ENCODE measurements around the gene SRRM1.
"Not testable (repeated sequence)": the region's sequence is repeated elsewhere in the genome, so short reads cannot be mapped to it uniquely, and the experiment has no call there.

Gene SRRM1

DNA sequence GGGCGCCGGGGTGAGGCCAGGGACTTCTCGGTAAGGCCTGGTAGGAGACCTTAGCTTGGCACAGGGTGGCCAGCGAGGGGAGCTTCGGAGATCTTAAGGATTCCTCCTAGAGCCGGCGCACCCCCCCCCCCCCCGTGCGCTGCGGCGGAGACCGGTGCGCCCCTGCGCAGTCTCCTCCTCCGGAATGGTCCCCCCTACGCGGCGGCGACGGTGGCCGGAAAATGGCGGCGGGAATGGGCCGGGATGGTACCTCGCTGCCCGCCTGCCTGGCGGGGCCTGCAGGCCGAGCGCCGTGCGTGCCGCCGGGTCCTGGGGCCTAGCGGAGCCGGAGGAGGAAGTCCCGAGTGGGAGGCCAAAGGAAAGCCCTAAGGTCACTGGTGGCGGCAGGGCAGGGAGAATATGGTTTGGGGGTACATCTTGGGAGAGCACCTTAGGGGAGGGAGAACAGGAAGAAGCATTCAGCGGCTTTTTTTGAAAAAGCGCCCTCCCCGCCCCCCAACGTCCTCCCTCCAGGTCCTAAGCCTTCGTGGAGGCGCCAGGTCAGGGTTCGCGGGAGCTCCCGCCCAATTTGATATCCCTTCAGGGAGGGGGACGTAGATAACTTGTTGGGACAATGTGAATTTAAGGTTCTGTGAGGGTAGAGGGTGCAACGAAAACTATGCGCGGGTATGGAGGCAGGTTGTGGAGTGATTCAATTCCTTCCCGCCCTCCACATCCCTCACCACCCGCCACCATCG, 429 bp downstream of the SRRM1 start:
- DNase-seq (ENCODE audit: low read depth) = no peak

- DNase-seq (ENCODE audit: low read depth) = no peak
These were observed 940 bp downstream of the SRRM1 start for GRCh38 chr1:24644100-24644384.

DNA sequence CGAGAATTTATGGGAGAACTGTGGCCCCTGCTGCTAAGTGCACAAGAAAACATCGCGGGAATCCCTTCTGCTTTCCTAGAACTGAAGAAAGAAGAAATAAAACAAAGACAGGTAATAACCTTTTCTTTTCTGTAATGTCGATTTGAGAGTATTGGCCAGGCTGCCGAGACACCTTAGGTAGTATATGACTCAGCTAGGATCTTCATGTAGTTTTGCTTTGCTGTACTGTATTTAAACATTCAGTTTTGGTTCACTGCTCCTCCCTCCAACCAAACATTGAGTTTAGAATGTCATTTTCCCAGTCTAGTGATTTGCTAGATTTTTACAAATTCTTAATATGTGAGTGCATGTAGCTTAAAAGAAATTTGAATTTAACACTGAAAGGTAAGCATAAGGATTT, 5.8 kb downstream of the SRRM1 start:
- no peak for DNase-seq (ENCODE audit: low read depth)

DNA sequence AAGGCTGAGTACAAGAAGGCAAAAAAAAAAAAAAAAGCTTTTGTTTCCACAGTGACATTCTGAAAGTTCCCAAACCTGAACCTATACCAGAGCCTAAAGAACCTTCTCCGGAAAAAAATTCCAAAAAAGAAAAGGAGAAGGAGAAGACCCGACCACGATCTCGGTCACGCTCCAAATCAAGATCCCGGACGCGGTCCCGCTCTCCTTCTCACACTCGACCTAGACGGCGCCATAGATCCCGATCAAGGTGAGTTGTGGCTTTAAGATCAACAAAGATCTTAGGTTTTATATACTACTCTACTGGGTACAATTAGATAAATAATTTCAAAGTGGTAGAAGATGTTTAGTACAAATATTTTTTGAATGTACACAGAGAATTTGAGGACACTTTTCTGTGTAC, 9.3 kb downstream of the SRRM1 start:
- DNase-seq (ENCODE audit: low read depth) = no peak

GRCh38 chr1:24654010-24654409, 10.9 kb downstream of the SRRM1 start:
- no peak for DNase-seq (ENCODE audit: low read depth)

- no peak for DNase-seq (ENCODE audit: low read depth)
These were observed 12.9 kb downstream of the SRRM1 start for GRCh38 chr1:24656046-24656445.

GRCh38 chr1:24657781-24658180, 14.7 kb downstream of the SRRM1 start:
- no peak for DNase-seq (ENCODE audit: low read depth)

DNA sequence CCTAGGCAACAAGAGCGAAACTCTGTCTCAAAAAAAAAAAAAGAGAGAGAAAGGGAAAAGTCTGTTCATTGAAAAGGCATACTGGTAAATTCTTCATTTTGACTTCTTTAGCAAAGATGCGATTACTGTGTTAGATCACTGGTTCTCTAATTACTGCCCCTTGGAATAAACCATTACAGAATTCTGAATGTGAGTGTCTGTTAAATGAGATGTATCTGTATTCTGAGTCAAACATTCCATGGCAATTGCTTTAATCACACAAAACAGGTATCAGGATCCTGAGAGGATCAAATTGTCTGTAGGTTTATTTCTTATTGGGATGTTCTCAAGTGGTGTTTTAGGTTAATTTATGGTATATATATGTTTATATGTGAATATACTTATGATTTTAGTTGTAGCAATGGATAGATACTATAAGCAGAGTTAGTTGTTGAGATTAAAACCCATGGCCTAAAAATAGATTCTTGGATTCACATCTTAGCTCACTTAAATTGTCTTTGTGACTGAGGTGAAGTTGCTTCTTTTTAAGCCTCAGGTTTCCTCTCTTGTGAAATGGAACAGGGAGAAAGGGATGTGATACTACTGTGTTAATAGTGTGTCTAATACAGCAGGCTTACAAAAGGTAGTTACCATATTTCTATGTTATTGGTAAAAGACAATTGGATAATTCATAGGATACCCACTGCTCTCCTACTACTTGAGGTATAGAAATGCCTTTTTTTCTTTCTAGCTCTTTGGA, 16.2 kb downstream of the SRRM1 start:
- DNase-seq (ENCODE audit: low read depth) = no peak

DNA sequence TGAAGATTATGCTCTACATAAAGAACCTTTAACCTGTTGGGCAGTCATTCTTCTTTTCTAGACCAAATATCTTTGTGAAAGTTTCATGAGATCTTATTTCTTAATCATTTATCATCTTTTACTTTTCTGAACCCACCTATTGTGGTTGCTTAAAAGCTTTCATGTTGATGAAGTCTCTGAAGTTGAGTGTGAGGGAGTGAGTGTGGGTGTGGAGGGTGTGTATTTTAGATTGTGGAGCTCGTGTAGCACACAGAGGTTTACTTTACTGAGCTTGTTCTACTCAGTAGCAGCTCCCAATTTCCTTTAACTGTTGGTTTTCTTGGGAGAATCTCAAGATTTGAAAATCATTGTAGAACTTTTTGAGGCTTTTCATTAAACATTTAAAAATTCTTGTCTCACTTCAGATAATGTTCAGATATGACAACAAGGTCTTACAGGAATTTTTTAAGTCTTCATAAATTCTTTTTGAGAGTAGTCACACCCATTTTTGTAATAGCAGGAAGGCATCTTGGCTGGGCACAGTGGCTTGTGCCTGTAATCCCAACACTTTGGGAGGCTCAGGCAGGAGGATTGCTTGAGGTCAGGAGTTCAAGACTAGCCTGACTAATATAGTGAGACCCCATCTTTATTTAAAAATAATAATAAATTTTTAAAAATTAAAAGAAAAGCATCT, 17.0 kb downstream of the SRRM1 start:
- DNase-seq (ENCODE audit: low read depth) = no peak

DNA sequence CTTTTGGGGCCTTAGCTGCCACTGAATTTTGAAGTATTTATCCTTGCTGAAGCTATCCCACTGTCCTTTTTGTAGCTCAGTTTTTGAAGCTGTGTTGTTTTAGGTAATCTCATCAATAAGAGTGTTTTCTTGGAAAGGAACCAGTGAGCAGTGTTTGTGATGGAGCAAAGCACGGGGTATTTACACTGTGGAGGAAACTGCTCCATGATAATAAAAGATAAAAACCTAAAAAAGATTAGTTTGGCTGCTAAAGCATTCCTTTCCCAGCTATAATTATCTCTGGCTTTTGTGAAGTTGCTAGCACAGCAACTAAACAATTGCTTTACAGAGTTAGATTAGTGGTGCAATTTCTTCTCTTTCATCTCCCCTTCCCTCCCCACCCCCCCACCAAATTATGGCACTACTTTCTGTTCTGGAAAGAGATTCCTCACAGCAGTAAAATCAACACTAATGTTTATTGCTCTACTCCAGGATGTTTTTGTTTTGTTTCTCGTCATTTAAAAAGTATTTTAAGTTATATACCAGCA, 21.5 kb downstream of the SRRM1 start:
- no peak for DNase-seq (ENCODE audit: low read depth)

- no peak for DNase-seq (ENCODE audit: low read depth)
These were observed 23.7 kb downstream of the SRRM1 start for GRCh38 chr1:24666794-24667193.

DNA sequence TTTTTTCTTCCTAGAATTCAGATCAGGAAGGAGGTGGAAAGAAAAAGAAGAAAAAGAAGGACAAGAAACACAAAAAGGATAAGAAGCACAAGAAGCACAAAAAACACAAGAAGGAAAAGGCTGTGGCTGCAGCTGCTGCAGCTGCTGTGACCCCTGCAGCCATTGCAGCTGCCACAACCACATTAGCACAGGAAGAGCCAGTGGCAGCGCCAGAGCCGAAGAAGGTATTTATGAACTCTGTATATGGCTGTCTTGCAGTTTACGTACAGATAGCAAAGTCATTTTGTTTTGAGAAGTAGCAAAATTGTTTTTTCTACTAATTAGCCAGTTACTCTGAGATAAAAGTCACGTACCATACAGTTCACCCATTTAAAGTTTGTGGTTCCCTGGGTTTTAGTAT, 28.3 kb downstream of the SRRM1 start:
- not testable (repeated sequence) for DNase-seq (ENCODE audit: low read depth)

GRCh38 chr1:24672686-24673085, 29.6 kb downstream of the SRRM1 start:
- DNase-seq (ENCODE audit: low read depth) = not testable (repeated sequence)

- no peak for DNase-seq (ENCODE audit: low read depth)
These were observed 30.2 kb downstream of the SRRM1 start for GRCh38 chr1:24673341-24673740.

DNA sequence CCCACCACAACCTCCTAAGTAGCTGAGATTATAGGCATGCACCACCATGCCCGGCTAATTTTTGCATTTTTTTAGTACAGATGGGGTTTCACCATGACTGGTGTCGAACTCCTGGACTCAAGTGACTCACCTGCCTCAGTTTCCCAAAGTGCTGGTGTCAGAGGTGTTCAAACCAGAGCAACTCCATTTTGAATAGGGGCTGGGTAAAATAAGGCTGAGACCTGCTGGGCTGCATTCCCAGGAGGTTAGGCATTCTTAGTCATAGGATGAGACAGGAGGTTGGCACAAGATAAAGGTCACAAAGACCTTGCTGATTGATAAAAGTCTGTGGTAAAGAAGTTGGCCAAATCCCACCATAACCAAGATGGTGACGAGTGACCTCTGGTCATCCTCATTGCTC, 35.3 kb downstream of the SRRM1 start:
- DNase-seq (ENCODE audit: low read depth) = not testable (repeated sequence)

DNA sequence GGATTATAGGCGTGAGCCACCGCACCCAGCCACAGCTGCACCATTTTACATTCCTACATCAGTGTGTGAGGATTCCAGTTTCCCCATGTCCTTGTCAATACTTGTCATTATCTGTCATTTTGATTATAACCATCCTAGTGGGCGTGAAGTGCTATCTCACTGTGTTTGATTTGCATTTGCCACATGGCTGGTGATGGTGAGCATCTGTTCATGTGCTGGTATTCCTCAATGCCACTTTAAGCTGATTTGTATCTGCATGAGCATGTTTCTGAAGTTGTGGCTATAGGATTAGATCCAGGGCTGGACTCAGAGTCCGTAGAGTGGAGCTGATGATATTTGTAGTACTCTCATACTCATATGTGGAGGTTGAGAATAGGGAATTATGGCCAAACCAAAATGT, 36.6 kb downstream of the SRRM1 start:
- DNase-seq (ENCODE audit: low read depth) = no peak

DNA sequence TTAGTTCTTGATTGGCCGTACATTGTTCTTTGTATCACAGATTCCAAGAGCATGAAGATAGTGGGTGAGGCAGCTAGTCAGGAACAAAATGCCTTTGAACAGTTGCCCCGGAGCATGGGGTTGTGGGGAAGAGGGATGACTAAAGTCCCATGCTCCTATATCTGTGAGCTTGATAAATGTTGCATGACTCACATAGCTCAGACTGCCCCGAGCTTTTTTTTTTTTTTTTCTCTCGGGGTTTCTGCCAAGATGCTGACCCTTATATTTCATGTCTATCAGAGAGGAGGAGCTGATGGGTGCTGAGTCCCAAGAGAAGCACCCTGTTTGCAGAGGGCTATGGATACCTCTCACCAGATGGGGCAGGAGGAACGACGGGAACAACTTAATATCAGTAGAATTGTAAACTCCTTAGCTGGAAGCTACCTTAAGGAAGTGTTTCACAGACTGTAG, 40.6 kb downstream of the SRRM1 start:
- DNase-seq (ENCODE audit: low read depth) = no peak

DNA sequence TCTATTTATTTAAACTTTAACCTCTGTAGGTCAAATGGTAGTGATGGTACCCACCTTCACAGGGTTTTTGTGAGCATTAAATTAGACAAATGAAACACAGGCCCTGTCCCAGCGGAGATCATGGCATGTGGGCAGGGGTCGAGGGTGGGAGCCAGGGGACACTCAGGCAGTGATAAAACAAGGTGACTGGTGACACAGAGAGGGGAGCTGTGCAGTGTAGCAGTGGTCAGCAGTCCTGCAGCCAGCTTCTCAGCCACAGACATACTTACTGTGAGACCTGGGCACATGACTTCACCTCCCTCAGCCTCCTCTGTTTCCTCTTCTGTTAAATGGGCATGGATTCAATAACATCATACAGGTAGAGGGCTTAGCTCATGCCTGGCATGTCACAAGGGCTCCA, 44.9 kb downstream of the SRRM1 start:
- no peak for DNase-seq (ENCODE audit: low read depth)

- peak; percentile 25 for DNase-seq (ENCODE audit: low read depth)
These were observed 45.6 kb downstream of the SRRM1 start for GRCh38 chr1:24688621-24689195.

DNA sequence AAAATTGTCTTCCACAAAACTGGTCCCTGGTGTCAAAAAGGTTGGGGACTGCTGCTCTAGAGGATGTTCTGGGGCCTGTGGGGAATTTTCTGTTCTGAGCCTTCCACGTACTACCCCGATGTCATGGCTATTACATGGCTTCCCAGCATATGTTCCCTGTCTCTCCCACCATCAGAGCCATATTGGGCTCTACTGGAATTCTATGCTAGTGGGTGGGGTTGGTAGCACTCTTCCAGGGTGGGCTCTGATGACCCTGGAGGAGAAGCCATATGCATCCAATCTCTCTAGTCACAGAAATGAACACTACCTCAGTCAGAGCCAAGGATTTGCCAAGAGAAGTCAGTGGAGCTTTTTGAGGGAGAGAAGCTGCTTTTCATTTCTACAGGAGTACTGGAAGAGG, 47.9 kb downstream of the SRRM1 start:
- DNase-seq (ENCODE audit: low read depth) = no peak

DNA sequence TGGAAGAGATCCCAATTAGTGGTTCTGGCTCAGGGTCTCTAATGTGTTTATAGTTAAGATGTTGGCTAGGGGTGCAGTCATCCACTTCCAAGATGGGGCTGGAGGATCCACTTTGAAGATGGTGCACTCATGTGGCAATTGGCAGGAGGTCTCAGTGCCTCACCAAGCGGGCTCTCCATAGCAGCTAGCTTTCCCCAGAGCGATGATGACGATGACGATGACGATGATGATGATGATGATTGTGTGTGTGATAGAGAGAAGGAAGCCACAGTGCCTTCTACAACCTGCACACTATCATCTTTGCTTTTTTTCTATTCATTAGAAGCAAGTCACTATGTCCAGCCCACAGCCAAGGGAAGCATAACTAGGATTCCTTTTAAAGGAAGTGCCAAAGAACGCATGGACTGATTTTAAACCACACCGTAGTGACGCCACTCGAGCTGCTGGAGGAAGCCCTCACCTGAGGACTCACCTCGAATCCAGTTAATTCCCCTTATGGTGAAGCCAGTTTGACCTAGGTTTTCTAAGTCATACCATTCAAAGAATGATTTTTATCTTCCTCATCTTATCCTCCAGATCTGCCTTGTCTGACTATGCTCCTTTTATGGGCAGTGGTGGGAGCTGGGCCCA, 49.4 kb downstream of the SRRM1 start:
- no peak for DNase-seq (ENCODE audit: low read depth)

GRCh38 chr1:24693827-24694379, 50.8 kb downstream of the SRRM1 start:
- DNase-seq (ENCODE audit: low read depth) = no peak

Measured in stimulated activated CD8-positive, alpha-beta memory T cell treated with anti-CD3 and anti-CD28 coated beads, Interleukin-15, amount 100 ng/mL, for 1 hour (primary cell).